ENCODE results near the gene TRIP13.
"Not testable (repeated sequence)": the region's sequence is repeated elsewhere in the genome, so short reads cannot be mapped to it uniquely, and the experiment has no call there.

Gene TRIP13

DNA sequence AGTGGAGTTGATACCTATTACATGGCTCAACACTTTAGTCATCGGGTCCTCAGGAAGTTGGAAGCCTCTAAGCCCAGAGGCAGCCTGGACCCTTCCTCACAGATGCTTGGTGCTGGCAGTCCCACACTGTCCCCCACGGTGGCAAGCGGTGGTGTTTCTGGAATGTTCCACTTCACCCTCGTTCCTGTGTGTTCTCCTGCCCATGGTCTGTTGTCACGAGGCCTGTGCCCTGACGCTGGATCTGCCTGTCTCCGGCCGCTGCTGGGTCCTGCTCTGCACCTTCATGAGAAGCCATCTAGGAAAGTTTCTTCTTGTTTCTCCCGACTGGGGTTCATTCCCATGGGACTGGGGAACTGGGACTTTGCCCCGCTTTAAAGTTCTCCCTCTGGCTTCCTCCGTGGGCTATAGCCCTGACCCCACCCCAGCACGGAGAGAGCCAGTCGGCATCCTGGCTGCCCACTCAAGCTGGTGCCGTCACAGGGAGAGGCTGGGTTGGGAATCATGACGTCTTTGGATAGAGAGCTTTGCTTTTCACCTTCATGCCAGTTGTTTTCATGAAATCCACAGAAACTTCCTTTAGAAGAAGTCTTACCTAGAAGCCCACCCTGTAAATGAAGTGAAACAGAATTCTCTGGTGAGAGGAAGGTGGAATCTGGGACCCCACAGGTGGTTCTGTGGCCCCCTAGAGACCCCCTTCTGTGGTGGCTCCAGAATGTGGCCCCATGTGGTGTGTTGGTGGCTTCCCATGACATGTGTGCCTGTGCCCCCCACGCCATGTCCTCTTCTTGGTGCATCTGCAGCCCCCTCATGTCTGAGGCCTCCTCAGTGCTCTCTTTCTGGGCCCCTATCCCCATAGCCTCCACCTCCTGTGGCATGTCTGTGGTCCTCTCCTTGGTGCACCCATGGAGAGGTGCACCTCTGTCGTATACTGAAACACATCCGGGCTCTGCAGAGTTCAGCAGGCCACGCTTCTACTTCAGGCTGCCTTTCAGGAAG, 43.8 kb downstream of the TRIP13 start:
- H3K36me3 ChIP-seq (ENCODE audit: control insufficient read depth in 2 of 2, insufficient read depth in 2 of 2, low read length in 2 of 2), result no peaks in the 10 kb centered on the region
- no peak overlapping the region for H3K4me3 ChIP-seq (ENCODE audit: low read length in 2 of 2)
- H3K27me3 ChIP-seq (ENCODE audit: control insufficient read depth in 2 of 2, insufficient read depth in 2 of 2, low read length in 2 of 2), result peaks cover 0 to 3% of the 10 kb centered on the region in 2 donors
- no peaks in the 10 kb centered on the region for H3K9me3 ChIP-seq (ENCODE audit: control insufficient read depth in 2 of 2, low read length in 2 of 2)
- H3K4me1 ChIP-seq (ENCODE audit: control insufficient read depth in 2 of 2, insufficient read depth in 2 of 2, low read length in 2 of 2), result no peaks in the 10 kb centered on the region
- no peak overlapping the region for H3K9ac ChIP-seq (ENCODE audit: low read depth in 1 of 2, low read length in 2 of 2)
- no peak overlapping the region for H3K27ac ChIP-seq (ENCODE audit: low read depth in 2 of 2, low read length in 2 of 2)

GRCh38 chr5:937151-937924, 44.7 kb downstream of the TRIP13 start:
- H3K9me3 ChIP-seq (ENCODE audit: control insufficient read depth in 2 of 2, low read length in 2 of 2), result no peaks in the 10 kb centered on the region
- peaks cover 0 to 3% of the 10 kb centered on the region in 2 donors for H3K27me3 ChIP-seq (ENCODE audit: control insufficient read depth in 2 of 2, insufficient read depth in 2 of 2, low read length in 2 of 2)
- H3K9ac ChIP-seq (ENCODE audit: low read depth in 1 of 2, low read length in 2 of 2), result no peak overlapping the region
- no peaks in the 10 kb centered on the region for H3K4me1 ChIP-seq (ENCODE audit: control insufficient read depth in 2 of 2, insufficient read depth in 2 of 2, low read length in 2 of 2)
- H3K27ac ChIP-seq (ENCODE audit: low read depth in 2 of 2, low read length in 2 of 2), result no peak overlapping the region
- no peaks in the 10 kb centered on the region for H3K36me3 ChIP-seq (ENCODE audit: control insufficient read depth in 2 of 2, insufficient read depth in 2 of 2, low read length in 2 of 2)
- no peak overlapping the region for H3K4me3 ChIP-seq (ENCODE audit: low read length in 2 of 2)

DNA sequence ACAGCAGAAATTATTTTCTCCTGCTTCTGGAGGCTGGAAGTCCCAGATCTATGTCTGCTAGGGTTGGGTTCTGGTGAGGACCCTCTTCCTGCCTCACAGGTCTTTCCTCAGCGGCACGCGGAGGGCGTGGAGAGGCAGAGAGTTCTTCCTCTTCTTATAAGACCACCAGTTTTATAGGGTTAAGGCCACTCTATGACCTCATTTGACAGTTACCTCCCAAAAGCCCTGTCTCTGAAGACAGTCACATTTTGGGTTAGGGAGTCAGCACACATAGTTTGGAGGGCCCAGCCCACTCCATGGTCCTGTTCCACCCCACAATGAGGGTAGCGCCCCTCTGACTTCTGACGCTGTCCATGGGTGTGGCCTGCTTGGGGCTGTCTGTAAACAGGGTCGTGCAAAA, 46.7 kb downstream of the TRIP13 start:
- Histone ChIP-seq H3K27ac (ENCODE audit: low read depth in 2 of 2, low read length in 2 of 2) (no peak overlapping the region), H3K36me3 (ENCODE audit: control insufficient read depth in 2 of 2, insufficient read depth in 2 of 2, low read length in 2 of 2) (no peaks in the 10 kb centered on the region), H3K27me3 (ENCODE audit: control insufficient read depth in 2 of 2, insufficient read depth in 2 of 2, low read length in 2 of 2) (peaks cover under 1 to 3% of the 10 kb centered on the region in 2 donors), H3K4me3 (ENCODE audit: low read length in 2 of 2) (no peak overlapping the region), H3K4me1 (ENCODE audit: control insufficient read depth in 2 of 2, insufficient read depth in 2 of 2, low read length in 2 of 2) (no peaks in the 10 kb centered on the region), H3K9me3 (ENCODE audit: control insufficient read depth in 2 of 2, low read length in 2 of 2) (no peaks in the 10 kb centered on the region), H3K9ac (ENCODE audit: low read depth in 1 of 2, low read length in 2 of 2) (no peak overlapping the region)

GRCh38 chr5:940741-941140, 48.1 kb downstream of the TRIP13 start:
- not testable (repeated sequence) for H3K4me1 ChIP-seq (ENCODE audit: control insufficient read depth in 2 of 2, insufficient read depth in 2 of 2, low read length in 2 of 2); H3K9me3 ChIP-seq (ENCODE audit: control insufficient read depth in 2 of 2, low read length in 2 of 2); H3K4me3 ChIP-seq (ENCODE audit: low read length in 2 of 2); H3K9ac ChIP-seq (ENCODE audit: low read depth in 1 of 2, low read length in 2 of 2); H3K27ac ChIP-seq (ENCODE audit: low read depth in 2 of 2, low read length in 2 of 2); H3K27me3 ChIP-seq (ENCODE audit: control insufficient read depth in 2 of 2, insufficient read depth in 2 of 2, low read length in 2 of 2); H3K36me3 ChIP-seq (ENCODE audit: control insufficient read depth in 2 of 2, insufficient read depth in 2 of 2, low read length in 2 of 2)

- Histone ChIP-seq H3K27ac (ENCODE audit: low read depth in 2 of 2, low read length in 2 of 2) (no peak overlapping the region), H3K4me1 (ENCODE audit: control insufficient read depth in 2 of 2, insufficient read depth in 2 of 2, low read length in 2 of 2) (no peaks in the 10 kb centered on the region), H3K9me3 (ENCODE audit: control insufficient read depth in 2 of 2, low read length in 2 of 2) (no peaks in the 10 kb centered on the region), H3K9ac (ENCODE audit: low read depth in 1 of 2, low read length in 2 of 2) (no peak overlapping the region), H3K4me3 (ENCODE audit: low read length in 2 of 2) (no peak overlapping the region), H3K27me3 (ENCODE audit: control insufficient read depth in 2 of 2, insufficient read depth in 2 of 2, low read length in 2 of 2) (peaks cover 16 to 19% of the 10 kb centered on the region in 2 donors), H3K36me3 (ENCODE audit: control insufficient read depth in 2 of 2, insufficient read depth in 2 of 2, low read length in 2 of 2) (no peaks in the 10 kb centered on the region)
Measured at GRCh38 chr5:943201-943917, 50.7 kb downstream of the TRIP13 start.

DNA sequence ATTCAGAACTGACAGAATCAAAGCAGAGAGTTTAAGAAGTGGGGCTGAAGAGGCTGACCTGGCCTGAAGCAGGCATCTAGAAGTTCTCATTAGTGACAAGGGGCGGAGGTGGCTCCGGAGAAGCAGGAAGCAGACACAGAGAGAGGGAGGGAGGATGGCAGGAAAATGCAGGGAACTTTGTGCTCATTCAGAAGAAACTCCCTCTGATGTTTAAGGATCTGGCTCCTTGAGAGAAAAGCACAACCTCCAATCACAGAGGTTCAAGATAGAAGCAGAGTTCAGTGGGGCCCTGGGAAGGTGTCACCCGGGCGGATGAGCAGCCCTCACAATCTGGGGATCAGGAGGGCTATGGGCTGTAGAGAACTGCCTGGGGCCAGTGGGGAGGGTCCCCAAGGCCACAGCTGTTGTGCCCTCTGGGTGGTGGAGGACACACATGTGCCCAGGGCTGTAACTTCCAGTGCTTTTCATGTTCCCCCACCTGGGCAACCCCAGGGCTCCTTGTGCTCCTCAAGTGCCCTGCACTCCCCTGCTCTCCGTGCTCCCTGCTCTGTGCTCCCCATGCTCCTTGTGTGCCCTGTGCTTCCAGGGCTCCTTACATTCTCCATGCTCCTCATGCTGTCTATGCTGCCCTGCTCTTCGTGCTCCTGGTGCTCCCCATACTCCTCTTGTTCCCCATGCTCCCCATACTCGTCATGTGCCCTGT, 51.4 kb downstream of the TRIP13 start:
- no peaks in the 10 kb centered on the region for H3K36me3 ChIP-seq (ENCODE audit: control insufficient read depth in 2 of 2, insufficient read depth in 2 of 2, low read length in 2 of 2)
- H3K27me3 ChIP-seq (ENCODE audit: control insufficient read depth in 2 of 2, insufficient read depth in 2 of 2, low read length in 2 of 2), result peaks cover 16 to 19% of the 10 kb centered on the region in 2 donors
- no peak overlapping the region for H3K9ac ChIP-seq (ENCODE audit: low read depth in 1 of 2, low read length in 2 of 2)
- H3K9me3 ChIP-seq (ENCODE audit: control insufficient read depth in 2 of 2, low read length in 2 of 2), result no peaks in the 10 kb centered on the region
- no peaks in the 10 kb centered on the region for H3K4me1 ChIP-seq (ENCODE audit: control insufficient read depth in 2 of 2, insufficient read depth in 2 of 2, low read length in 2 of 2)
- no peak overlapping the region for H3K4me3 ChIP-seq (ENCODE audit: low read length in 2 of 2)
- no peak overlapping the region for H3K27ac ChIP-seq (ENCODE audit: low read depth in 2 of 2, low read length in 2 of 2)

GRCh38 chr5:944621-944927, 51.9 kb downstream of the TRIP13 start:
- Histone ChIP-seq H3K9ac (ENCODE audit: low read depth in 1 of 2, low read length in 2 of 2) (no peak overlapping the region), H3K27me3 (ENCODE audit: control insufficient read depth in 2 of 2, insufficient read depth in 2 of 2, low read length in 2 of 2) (peaks cover 16% of the 10 kb centered on the region in 2 donors), H3K4me1 (ENCODE audit: control insufficient read depth in 2 of 2, insufficient read depth in 2 of 2, low read length in 2 of 2) (no peaks in the 10 kb centered on the region), H3K27ac (ENCODE audit: low read depth in 2 of 2, low read length in 2 of 2) (no peak overlapping the region), H3K9me3 (ENCODE audit: control insufficient read depth in 2 of 2, low read length in 2 of 2) (no peaks in the 10 kb centered on the region), H3K4me3 (ENCODE audit: low read length in 2 of 2) (no peak overlapping the region), H3K36me3 (ENCODE audit: control insufficient read depth in 2 of 2, insufficient read depth in 2 of 2, low read length in 2 of 2) (no peaks in the 10 kb centered on the region)

DNA sequence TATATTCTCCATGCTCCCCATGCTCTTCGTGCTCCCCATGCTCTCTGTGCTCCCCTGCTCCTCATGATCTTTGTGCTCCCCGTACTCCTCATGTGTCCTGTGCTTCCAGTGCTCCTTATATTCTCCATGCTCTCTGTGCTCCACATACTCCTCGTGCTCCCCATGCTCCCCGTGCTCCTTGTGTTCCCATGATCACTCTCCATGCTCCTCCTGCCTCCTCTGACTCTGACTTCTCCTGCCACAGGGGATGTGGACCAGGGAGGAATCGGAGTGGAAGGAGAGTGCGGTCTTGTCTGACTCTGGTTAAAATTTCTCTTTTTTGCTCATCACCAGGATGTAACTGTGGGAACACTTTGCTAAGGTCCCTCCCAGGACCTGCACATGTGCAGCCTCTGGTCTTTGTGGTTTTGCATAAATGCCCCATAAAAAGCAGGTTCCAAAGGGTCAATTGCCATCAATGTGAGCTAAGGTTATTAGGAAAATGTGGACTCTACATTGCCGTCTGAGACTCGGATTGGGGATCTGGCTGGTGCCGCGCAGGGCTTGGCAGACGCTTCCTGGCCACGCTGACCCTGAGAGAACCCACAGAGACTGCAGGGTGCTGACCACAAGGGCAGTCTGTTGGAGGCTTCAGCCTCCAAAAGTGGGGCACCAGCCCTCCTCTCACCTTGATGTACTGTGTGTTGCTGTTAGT, 52.5 kb downstream of the TRIP13 start:
- Histone ChIP-seq H3K36me3 (ENCODE audit: control insufficient read depth in 2 of 2, insufficient read depth in 2 of 2, low read length in 2 of 2) (no peaks in the 10 kb centered on the region), H3K9ac (ENCODE audit: low read depth in 1 of 2, low read length in 2 of 2) (no peak overlapping the region), H3K4me1 (ENCODE audit: control insufficient read depth in 2 of 2, insufficient read depth in 2 of 2, low read length in 2 of 2) (no peaks in the 10 kb centered on the region), H3K4me3 (ENCODE audit: low read length in 2 of 2) (no peak overlapping the region), H3K27ac (ENCODE audit: low read depth in 2 of 2, low read length in 2 of 2) (no peak overlapping the region), H3K9me3 (ENCODE audit: control insufficient read depth in 2 of 2, low read length in 2 of 2) (no peaks in the 10 kb centered on the region), H3K27me3 (ENCODE audit: control insufficient read depth in 2 of 2, insufficient read depth in 2 of 2, low read length in 2 of 2) (peaks cover 16 to 20% of the 10 kb centered on the region in 2 donors)

Measured in mucosa of rectum (tissue), 2 donors.